CD4-positive, alpha-beta T cell (primary cell): ENCODE data around the gene THOC7. TPM values are rescaled to one million over a fixed set of nuclear protein-coding genes. Genes with fewer than 3 reads are reported as not detected.

Source experiments
- ATAC-seq: fragments of 200-7000 bp; cut with Tn5 transposase; one replicate; pipeline ENCODE4 v1.10.0; 2022; ENCODE audit warnings: mild to moderate bottlenecking; ENCODE audit not compliant: poor library complexity
- CTCF ChIA-PET: fragments of 350-600 bp; sonication (Branson Sonifier 250); formaldehyde crosslinking; loops from one replicate; lab custom pipeline; 2021; ENCODE audit warnings: antibody characterized with exemption, inconsistent platforms; lab: Charles Lee
- POLR2A ChIA-PET: fragments of 350-600 bp; sonication (Branson Sonifier 250); formaldehyde crosslinking; loops from one replicate; lab custom pipeline; 2021; ENCODE audit warnings: antibody characterized with exemption, inconsistent platforms; lab: Charles Lee
- DNase-seq, 14 experiments: peaks; one replicate each; pipeline ENCODE4 v3.0.0-alpha.2; 2013 to 2020; ENCODE audit warnings: mixed read lengths in 2 of 14
- H3K27ac ChIP-seq, 2 donors: one replicate each; pipeline versions ENCODE4 v1.5.1 to v1.7.0; 2013; ENCODE audit warnings: low read length in 2 of 2, low read depth in 1 of 2, mild to moderate bottlenecking in 1 of 2
- H3K27me3 ChIP-seq, 2 experiments: 1 replicate in 1 of 2; 2 replicates in 1 of 2; pipeline versions ENCODE4 v1.6.1 to v1.7.0; 2013; ENCODE audit warnings: low read length in 2 of 2, control low read depth in 1 of 2, mild to moderate bottlenecking in 1 of 2, moderate library complexity in 1 of 2; ENCODE audit not compliant: insufficient read depth in 2 of 2, control insufficient read depth in 1 of 2
- H3K36me3 ChIP-seq: one replicate; pipeline ENCODE4 v1.6.1; 2013; ENCODE audit warnings: low read length, control low read depth; ENCODE audit not compliant: insufficient read depth
- H3K4me1 ChIP-seq: one replicate; pipeline ENCODE4 v1.6.1; 2013; ENCODE audit warnings: low read length, control low read depth; ENCODE audit not compliant: insufficient read depth
- H3K4me3 ChIP-seq: one replicate; pipeline ENCODE4 v1.5.1; 2013; ENCODE audit warnings: mild to moderate bottlenecking, low read length, moderate library complexity
- H3K9me3 ChIP-seq, 2 experiments: 1 replicate in 1 of 2; 2 replicates in 1 of 2; pipeline versions ENCODE4 v1.6.1 to v1.7.0; 2013; ENCODE audit warnings: low read length in 2 of 2, mild to moderate bottlenecking in 2 of 2, control low read depth in 1 of 2, moderate library complexity in 1 of 2; ENCODE audit not compliant: control insufficient read depth in 1 of 2, insufficient read depth in 1 of 2
- H3K27ac Mint-ChIP-seq: one replicate; pipeline ENCODE4 v1.8.0; 2020; ENCODE audit warnings: mixed read lengths
- H3K27me3 Mint-ChIP-seq: one replicate; pipeline ENCODE4 v1.8.0; 2021; ENCODE audit warnings: mixed read lengths
- H3K36me3 Mint-ChIP-seq: one replicate; pipeline ENCODE4 v1.8.0; 2021; ENCODE audit warnings: low read depth, mixed read lengths
- H3K4me1 Mint-ChIP-seq: one replicate; pipeline ENCODE4 v1.8.0; 2021; ENCODE audit warnings: low read depth, mixed read lengths
- H3K4me3 Mint-ChIP-seq: one replicate; pipeline ENCODE4 v1.8.0; 2020; ENCODE audit warnings: mild to moderate bottlenecking, mixed read lengths
- H3K9me3 Mint-ChIP-seq: one replicate; pipeline ENCODE4 v1.8.0; 2020; ENCODE audit warnings: mixed read lengths
- intact Hi-C, 2 experiments: fragments of 100-400 bp; cut with DNase I in 1 of 2; cut with micrococcal nuclease in 1 of 2; formaldehyde crosslinking; loops; one replicate each; pipeline versions ENCODE4 v1.15.1 to v1.9.0; 2023 to 2025; cut with DNase I, micrococcal nuclease
- total RNA-seq, 174 experiments: library from RNA in 2 of 174; stranded (reverse) in 2 of 174; gene quantifications; one replicate each; pipeline ENCODE4 v1.2.3 and lab custom pipeline; 2021 to 2026
- TF ChIP-seq, protein P1 (sequence below): fragments of 200-600 bp; IDR thresholded peaks from one replicate; pipeline ENCODE4 v1.8.0; 2022; ENCODE audit warnings: antibody characterized with exemption, mild to moderate bottlenecking

Gene THOC7
- total RNA-seq, 2 experiments from 2014 or later, result 21.6 to 23.7 TPM

DNA sequence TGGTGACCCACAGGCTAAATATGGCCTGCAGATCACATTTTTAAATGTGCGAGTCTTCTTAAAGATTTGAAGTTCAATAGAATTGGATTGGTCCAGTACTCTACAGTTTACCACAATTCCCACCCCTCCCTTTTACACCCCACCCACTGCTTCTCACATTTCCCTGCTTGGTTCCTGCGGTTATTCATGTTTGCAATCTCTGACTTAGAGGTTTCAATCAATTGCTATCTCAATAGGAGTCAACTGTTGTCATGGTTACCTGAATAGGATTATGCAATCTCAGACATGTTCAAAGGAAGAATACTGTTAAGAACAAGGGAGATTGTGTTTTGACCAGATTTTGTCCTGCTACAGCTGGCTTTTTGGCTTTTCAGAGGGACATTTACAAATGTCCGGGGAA, 49.4 kb downstream of the THOC7 start:
- Histone ChIP-seq H3K36me3 (no peaks in the 10 kb centered on the region), H3K27me3 (no peaks in the 10 kb centered on the region), H3K9me3 (no peaks in the 10 kb centered on the region), H3K4me1 (no peaks in the 10 kb centered on the region), H3K4me3 (no peak overlapping the region), H3K27ac (no peak overlapping the region)
- Mint-ChIP-seq H3K9me3 (no peaks in the 10 kb centered on the region), H3K27me3 (no peaks in the 10 kb centered on the region), H3K4me1 (peaks cover 6% of the 10 kb centered on the region), H3K36me3 (no peaks in the 10 kb centered on the region), H3K27ac (no peak overlapping the region), H3K4me3 (no peak overlapping the region)
- TF ChIP-seq, protein P1, sequence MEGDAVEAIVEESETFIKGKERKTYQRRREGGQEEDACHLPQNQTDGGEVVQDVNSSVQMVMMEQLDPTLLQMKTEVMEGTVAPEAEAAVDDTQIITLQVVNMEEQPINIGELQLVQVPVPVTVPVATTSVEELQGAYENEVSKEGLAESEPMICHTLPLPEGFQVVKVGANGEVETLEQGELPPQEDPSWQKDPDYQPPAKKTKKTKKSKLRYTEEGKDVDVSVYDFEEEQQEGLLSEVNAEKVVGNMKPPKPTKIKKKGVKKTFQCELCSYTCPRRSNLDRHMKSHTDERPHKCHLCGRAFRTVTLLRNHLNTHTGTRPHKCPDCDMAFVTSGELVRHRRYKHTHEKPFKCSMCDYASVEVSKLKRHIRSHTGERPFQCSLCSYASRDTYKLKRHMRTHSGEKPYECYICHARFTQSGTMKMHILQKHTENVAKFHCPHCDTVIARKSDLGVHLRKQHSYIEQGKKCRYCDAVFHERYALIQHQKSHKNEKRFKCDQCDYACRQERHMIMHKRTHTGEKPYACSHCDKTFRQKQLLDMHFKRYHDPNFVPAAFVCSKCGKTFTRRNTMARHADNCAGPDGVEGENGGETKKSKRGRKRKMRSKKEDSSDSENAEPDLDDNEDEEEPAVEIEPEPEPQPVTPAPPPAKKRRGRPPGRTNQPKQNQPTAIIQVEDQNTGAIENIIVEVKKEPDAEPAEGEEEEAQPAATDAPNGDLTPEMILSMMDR, result no peak
- CTCF ChIA-PET, result no interaction called here
- intact Hi-C loops, result no loop called here
- POLR2A ChIA-PET, result no interaction called here
- no peak for ATAC-seq
- peak in 1 of 14 experiments; percentile 10 for DNase-seq

DNA sequence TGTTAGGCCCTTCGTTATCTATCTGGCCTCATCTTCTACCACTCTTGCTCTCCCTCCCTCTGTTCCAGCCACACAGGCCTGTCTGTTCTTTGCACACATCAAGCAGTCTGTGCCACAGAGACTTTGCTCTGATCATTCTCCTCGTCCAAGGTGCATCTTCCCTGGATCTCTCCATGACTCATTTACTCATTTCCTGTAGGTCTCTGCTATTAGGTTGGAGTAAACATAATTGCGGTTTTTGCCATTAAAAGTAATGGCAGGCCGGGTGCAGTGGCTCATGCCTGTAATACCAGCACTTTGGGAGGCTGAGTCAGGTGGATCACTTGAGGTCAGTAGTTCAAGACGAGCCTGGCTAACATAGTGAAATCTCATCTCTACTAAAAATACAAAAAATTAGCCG, 54.0 kb downstream of the THOC7 start:
- Histone ChIP-seq H3K4me1 (no peaks in the 10 kb centered on the region), H3K27ac (no peak overlapping the region), H3K36me3 (no peaks in the 10 kb centered on the region), H3K4me3 (no peak overlapping the region), H3K27me3 (no peaks in the 10 kb centered on the region), H3K9me3 (no peaks in the 10 kb centered on the region)
- no peak for DNase-seq
- ChIA-PET POLR2A (no interaction called here), CTCF (no interaction called here)
- no peaks in the 10 kb centered on the region for H3K27me3 Mint-ChIP-seq
- H3K4me1 Mint-ChIP-seq, result no peaks in the 10 kb centered on the region
- no peak overlapping the region for H3K27ac Mint-ChIP-seq
- TF ChIP-seq, protein P1, result no peak
- no peaks in the 10 kb centered on the region for H3K36me3 Mint-ChIP-seq
- no peak for ATAC-seq
- no peaks in the 10 kb centered on the region for H3K9me3 Mint-ChIP-seq
- H3K4me3 Mint-ChIP-seq, result no peak overlapping the region
- intact Hi-C loops, result no loop called here

DNA sequence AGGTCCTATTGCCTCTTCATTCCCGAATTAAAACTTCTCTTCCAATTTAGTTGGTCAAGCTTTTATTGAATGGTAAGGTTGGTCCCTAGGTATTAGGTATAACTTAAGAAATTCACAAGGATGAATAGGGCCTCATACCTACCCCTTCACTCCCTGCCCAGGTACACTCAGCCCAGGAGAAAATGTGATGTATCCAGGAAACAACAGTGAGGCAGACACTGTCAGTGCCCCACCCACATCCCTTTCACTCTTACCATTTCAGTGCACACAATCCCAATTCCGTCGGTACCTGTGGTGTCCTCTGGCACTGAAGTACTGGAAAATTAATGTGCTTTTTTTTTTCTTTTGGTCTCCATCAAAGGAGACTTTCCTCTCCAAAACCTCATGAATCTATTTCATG, 55.0 kb downstream of the THOC7 start:
- H3K27ac ChIP-seq, result no peak overlapping the region
- ChIA-PET CTCF (no interaction called here), POLR2A (no interaction called here)
- TF ChIP-seq, protein P1, result no peak
- no peak overlapping the region for H3K4me3 ChIP-seq
- no peak for ATAC-seq
- Mint-ChIP-seq H3K9me3 (no peaks in the 10 kb centered on the region), H3K27ac (no peak overlapping the region), H3K36me3 (no peaks in the 10 kb centered on the region), H3K4me1 (no peaks in the 10 kb centered on the region), H3K4me3 (no peak overlapping the region), H3K27me3 (no peaks in the 10 kb centered on the region)
- H3K27me3 ChIP-seq, result no peaks in the 10 kb centered on the region
- no peaks in the 10 kb centered on the region for H3K4me1 ChIP-seq
- no peak for DNase-seq
- intact Hi-C loops, result no loop called here
- no peaks in the 10 kb centered on the region for H3K36me3 ChIP-seq
- no peaks in the 10 kb centered on the region for H3K9me3 ChIP-seq
